GM03348 (cell line): Measurements from ENCODE around the gene MYPOP.

Source experiments
- DNase-seq: peaks from one replicate; pipeline ENCODE4 v3.0.0; 2012; ENCODE audit warnings: low spot score

MYPOP gene

DNA sequence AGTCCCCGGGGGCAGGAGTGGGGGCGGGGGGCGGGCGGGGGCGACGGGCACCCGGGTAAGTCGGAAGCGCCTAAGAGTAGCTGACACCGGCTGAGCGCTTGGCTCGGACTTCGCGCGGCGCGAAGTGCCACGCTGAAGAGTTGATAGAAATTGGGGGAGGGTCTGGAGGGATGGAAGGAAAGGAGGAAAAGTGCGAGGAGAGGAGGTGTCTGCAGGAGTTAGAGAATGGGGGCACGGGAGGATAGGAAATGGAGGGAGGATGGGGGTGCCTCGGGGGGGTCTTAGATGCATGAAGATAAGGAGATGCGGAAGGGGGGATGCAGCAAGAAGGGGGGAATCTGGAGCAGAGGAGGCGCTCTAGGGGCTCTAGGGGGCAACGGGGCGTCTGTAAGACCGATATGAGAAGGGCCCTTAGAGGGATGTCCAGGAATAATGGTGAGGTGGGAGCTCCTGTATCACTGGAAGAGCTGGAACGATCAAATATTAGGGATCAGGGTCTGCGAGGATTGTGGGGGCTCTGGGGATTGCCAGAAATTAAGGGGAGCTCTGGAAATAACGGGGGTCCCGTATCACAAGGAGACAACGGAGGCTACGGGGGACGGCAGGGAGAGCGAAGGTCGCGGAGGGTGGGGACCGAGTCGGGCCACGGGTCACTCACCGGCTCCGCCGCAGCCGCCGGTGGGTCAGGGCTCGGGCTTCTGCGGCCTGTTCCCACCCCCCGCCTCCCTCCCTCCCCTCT lies at the start of gene MYPOP:
Gene MYPOP (minus strand): TSS at position 702 of the 739 bp plus-strand sequence. CDS start 840 bp downstream, outside the sequence.
- DNase-seq: no peak

DNA sequence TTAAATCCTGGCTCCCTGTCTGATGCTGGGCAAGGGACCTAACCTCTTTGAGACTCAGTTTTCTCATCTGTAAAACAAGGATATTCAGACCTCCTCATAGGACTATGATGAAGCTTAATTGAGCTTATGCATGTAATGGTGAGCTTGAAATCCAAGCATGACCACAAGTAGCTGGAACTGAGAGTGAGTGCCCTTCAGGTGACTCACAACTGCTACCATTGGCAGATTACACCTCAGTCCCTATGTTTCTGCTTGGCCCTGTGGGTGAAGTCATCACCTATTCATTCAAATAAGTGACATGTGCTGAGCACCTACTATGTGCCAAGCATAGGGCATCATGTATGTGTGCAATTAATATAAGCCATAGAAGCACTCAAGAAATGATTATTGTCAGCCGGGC lies 45.5 kb upstream of the MYPOP start:
- DNase-seq: no peak

- no peak for DNase-seq
Measured at GRCh38 chr19:45940515-45940805, 38.0 kb upstream of the MYPOP start.

DNA sequence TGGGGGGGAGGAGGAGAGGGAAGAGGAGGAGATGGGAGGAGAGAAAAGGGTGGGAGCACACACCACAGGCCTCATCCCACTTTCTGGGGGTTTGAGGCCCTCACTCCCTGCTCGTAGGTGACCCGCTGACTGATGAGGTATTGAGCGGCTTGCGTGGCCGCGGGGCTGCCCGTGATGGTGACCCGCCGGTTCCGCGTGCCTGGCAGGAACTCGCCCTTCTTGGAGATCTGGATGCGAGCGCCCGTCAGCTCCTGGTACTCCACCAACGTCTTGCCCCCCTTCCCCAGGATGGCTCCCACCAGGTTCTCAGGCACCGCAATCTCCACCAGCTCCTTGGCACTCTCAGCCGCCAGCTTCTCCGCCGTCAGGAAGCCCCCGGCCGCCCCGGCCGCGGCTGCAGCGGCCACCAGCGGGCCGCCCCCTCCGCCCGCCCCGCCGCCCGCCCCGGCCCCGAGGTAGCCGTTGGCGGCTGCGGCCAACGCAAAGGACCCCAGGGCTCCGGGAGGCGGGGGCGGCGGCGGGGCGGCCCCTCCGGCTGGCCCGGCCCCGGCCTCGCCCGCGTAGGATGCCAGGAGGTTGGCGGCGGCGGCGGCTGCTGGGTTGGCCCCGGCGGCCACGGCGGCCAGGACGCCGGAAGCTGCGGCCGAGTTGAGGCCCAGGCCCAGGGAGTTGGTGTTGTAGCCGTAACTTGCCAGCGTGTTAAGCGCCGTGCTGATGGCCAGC lies 37.5 kb upstream of the MYPOP start:
- DNase-seq: peak; percentile 31

DNA sequence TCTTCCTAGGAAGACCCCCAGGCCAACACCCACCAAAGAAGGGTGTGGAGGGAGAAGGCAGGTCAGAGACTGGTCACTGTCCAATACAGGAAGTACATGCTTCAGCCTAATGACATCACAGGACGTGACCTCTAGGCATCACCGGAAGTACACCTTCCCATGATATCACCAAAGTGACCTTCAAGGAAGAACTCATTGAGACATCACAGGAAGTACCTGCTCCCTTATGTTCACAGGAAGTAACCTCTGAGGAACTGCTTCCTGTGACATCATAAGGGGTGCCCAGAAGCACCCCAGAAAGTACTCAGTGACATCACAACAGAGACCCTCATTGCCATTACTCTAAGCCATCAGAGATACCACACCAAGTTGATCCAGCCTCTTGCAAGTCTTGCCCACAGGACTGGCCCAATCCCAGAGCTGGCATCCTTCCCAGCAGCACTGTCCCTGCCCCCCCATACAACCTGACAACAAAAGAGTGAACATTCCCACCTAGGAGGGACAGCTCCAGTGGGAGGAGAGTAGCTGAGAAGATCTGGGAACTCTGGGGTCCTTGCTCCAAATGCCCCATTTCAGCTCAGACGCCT lies 36.4 kb upstream of the MYPOP start:
- no peak for DNase-seq

DNA sequence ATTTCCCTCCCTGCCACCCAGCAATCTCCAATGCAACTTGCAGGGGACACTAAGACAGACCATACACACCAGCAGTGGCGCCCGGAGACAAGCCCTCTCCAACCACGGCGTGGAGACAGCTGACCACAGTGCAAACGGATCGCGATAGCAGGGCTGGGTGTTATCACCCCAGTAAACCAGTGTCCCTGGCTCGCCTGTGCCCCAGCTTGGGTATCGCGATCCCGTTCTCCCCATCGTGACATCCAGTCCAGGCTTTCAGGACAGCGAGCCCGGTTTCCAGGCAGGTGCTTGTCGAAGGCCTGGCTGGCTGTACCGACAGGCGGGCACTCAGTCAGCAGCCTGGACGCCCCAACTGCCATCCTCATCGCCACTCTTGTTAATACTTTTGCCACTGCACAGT lies 32.9 kb upstream of the MYPOP start:
- DNase-seq: no peak

DNA sequence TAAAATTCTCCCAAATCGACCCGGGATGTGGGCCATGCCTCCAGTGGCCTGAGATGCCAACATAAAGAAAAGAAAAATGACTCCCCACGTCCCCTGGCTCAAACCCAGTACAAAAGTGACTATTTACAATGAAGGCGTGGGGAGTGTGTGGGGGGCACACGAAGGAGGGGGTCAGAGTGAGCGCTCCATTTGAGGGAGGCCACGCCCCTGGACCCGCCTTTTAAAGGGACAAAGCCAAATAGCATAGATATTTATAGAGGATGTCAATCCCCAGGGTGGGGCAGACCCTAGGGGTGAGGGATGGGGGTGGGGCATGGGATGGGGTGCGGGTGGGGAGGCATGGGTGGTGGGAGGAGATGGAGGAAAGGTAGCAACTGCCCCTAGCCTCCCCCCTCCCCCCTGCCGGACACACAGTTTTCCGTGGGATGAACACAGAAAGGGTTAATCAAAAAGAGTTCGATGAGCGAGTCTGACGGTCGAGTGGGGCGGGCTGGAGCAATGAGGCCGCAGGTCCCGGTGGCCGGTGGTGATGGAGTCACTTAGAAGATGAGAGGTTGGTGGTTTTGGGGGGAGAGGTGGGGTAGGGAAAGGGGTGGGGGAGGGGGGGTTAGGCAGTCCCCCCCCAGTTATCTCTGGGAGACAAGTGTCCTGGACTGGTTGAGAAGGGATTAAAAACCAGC lies 32.3 kb upstream of the MYPOP start:
- DNase-seq: no peak

- DNase-seq: no peak
Measured at GRCh38 chr19:45933759-45934158, 31.3 kb upstream of the MYPOP start.

GRCh38 chr19:45931055-45931454 lies 28.6 kb upstream of the MYPOP start:
- DNase-seq: no peak

DNA sequence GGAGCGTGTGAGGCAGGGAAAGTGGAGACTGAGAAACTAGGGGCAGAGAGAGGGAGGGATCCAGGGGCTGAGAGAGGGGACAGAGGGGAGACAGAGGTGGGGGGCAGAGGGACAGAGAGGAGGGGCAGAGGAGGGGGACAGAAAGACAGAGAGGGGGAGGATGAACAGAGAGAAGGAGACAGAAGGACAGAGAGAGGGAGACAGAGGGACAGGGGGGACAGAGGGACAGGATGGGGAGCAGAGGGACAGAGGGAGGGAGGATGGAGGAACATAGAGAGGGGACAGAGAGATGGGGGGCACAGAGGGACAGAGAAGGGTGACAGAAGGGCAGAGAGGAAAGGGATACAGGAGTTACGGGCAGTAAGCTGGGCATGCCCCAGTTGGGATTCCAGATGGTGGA lies 26.8 kb upstream of the MYPOP start:
- no peak for DNase-seq

DNA sequence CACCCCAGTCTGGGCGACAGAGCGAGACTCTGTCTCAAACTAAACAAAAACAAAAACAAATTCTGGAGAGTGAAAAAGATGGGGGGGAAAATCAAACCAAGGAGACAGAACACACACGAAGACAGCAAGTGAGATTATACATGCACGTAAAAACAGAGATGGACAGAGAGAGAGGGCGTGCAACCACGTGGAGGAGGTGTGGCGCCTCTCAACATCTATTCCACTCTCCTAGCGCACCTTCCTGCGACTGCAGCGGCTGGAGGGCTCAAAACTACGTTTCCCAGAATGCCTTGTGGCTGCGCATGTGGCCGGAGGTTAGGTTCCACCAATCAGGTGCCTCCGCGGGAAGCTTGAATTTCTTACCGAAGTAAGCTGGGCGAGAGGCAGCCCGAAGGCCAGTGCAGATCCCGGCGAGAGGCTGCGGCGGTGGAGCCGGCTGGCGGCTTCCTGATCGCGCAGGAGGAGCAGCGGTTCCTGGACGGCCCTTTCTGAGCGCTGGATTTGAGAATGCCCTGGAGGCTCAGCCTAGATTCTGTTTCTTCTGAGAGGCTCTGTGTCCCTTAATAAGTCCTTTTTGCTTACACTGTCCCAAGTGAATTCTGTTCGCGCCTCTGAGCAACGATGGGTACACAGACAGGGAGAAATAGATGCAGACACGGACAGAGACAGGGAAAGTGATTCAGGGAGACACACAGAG lies 25.3 kb upstream of the MYPOP start:
- peak; percentile 97 for DNase-seq

DNA sequence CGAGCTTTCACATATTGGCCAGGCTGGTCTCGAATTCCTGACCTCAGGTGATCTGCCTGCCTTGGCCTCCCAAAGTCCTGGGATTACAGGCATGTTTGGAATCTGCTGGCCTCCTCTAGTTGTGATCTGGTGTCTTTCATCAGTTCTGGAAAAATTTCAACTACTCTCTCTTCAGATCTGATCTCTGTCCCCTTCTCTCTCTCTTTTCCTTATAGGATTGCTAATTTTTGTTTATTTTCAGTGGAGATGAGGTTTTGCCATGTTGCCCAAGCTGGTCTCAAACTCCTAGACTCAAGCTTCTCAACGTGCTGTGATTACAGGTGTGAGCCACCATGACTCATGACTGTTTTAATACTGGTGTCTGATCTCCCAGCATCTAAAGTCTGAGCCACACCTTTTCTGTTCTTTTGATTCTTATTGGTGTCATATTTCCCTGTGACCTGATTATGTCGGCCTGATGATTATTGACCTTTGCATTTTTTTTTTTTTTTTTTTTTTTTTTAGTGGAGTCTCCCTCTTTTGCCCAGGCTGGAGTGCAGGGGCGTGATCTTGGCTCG lies 22.6 kb upstream of the MYPOP start:
- DNase-seq: no peak

GRCh38 chr19:45922281-45922680 lies 19.9 kb upstream of the MYPOP start:
- no peak for DNase-seq

GRCh38 chr19:45920458-45920857 lies 18.0 kb upstream of the MYPOP start:
- DNase-seq: no peak

DNA sequence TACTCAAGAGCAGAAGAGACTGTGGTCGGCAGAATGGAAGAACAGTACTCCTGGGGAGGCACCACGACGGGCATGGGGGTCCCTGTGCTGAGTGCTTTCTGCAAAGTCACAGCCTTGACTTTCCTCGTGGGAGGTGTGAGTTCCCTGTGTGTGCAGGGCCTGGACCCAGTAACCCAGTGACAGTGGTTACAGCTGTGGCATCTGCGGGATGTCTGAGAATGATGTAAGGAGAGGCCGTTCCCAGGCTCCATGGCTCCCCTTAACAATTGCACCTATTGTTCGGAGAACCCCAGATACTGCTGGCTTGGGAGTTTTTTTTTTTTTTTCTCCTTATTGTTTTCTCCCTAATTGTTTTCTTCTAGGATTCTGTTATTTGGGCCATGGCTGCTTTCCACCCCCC lies 17.3 kb upstream of the MYPOP start:
- DNase-seq: no peak

DNA sequence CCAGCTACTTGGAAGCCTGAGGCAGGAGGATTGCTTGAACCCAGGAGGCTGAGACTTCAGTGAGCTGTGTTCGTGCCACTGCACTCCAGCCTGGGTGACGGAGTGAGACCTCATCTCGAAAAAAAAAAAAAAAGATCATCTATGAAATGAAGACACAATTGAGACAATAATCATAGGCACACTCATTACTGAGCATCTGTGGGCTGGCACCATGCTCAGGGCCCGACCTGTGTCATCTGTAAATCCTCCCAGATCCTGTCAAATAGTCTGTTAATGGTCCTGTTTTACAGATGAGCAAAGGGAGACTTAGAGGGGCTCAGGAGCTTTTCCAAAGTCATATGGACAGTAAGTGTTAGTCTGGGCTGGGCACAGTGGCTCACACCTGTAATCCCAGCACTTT lies 16.3 kb upstream of the MYPOP start:
- no peak for DNase-seq

DNA sequence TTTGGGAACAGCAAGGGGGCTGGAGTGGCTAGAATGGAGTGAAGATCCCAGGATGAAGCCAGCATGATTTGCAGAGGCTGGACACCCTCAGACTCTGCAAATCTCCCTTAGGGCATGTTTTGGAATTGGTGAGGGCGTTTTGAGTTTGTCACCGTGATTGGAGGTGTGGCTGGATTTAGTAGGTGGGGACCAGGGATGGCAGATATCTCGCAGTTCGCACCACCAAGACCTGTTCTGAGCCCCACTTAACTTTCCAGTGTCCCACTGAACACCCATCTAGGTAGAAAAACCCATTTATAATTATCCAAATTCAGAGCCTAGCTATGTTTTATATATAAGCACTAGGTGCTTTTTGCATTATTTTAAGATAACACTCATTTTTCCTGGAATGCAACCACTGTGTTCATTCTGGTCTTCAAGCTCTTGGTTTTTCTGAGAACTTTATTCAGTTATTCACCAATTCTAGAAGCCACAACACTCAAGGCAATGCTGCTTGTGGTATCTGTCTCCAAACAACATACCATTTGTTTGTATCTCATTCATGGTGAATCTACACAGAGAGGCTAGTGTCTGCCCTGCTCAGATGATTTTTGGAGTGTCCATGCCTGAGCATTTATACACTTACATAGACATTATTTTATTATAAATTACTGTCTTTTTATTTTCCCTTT lies 15.1 kb upstream of the MYPOP start:
- no peak for DNase-seq

DNA sequence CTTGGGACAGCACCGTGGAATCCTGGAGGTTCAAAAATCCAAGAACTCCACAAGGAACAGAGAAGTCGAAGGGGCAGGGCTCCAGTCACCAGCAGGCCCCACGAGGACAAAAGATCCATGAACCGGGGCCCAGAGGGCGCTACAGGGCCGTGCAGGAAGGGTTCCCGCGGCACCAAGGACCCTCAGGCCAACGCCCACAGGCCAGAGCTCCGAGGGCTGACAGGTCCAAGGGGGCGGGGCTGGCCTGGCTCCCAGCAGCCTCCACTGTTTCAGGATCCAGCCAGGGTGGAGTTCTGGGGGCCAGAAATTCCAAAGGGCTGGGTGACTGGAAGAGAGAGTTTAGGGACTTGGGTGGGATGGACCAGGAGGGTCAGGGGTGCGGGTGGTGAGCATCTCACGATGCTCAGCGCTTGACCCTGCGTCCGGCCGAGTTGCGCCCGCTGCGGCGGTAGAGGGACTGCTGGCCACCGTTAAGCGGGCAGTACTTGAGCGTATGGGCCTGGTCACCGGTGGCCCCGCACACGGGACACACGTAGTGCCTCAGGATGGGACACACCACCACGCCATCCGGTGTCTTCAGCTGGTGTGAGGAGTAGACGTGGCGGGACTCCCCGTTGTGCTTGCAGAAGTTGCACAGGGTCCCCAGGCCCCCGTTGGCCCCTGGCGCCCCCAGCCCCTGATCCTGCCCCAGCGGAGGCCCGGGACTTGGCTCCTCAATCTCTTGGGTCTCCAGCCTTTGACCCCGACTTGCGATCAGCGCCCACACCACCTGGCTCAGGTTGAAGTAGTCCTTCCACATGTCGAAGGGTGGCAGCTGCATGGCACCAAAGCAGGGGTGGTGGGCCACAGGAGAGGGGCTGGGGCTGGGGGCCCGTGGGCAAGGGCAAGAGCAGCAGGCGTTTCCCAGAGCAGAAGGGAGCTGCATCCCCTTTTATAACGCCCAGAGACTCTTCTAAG lies 11.7 kb upstream of the MYPOP start, which contains the start of gene NANOS2:
Gene NANOS2 (minus strand): TSS at position 905 of the 957 bp plus-strand sequence. CDS start 85 bp downstream, at position 820.
- no peak for DNase-seq

DNA sequence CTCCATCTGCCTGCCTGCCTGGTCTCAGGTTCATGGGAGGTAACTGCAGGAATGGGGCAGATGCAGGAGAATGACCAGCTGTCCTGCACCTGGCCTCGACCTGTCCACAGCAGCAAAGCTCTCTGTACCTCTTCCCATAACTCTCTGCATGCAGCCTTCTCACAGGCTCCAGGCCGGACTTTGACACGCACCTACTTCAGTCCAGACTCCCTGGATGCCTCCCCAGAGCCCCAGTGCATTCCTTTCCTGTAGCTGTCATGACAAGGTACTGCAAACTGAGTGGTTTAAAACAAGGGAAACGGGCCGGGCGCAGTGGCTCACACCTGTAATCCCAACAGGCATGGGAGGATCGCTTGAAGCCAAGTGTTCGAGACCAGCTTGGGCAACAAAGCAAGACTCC lies 8.9 kb upstream of the MYPOP start:
- no peak for DNase-seq

GRCh38 chr19:45908956-45909355 lies 6.5 kb upstream of the MYPOP start:
- DNase-seq: no peak
